H1 (cell line): Measurements from ENCODE around the gene GOLIM4. TPM values are rescaled to one million over a fixed set of nuclear protein-coding genes. Genes with fewer than 3 reads are reported as not detected.
A peak's percentile ranks its signal among the peaks of the same experiment; 100 is the strongest.

ENCODE experiments used
- ASH2L ChIP-seq: fragments of 200-600, 300-600 bp; sonication (generic); IDR thresholded peaks from one replicate; pipeline ENCODE4 v1.7.1; 2017; ENCODE audit warnings: low read length
- BCL11A ChIP-seq, 2 experiments: IDR thresholded peaks; one replicate each; pipeline ENCODE4 v1.6.1; 2011; ENCODE audit warnings: low read depth in 2 of 2, low read length in 2 of 2, mild to moderate bottlenecking in 2 of 2
- CBX5 ChIP-seq: fragments of 300-800, 300-1000 bp; sonication (generic); IDR thresholded peaks from 2 replicates; pipeline ENCODE4 v1.7.1; 2016; ENCODE audit warnings: antibody characterized with exemption, low read length, low read depth
- PHF8 ChIP-seq: fragments of 200-600 bp; sonication (generic); conservative IDR thresholded peaks from 2 replicates; pipeline ENCODE4 v1.7.1; 2012; ENCODE audit warnings: low read depth, mild to moderate bottlenecking, inconsistent platforms, low read length, moderate library complexity
- polyA plus RNA-seq, 7 experiments: library from polyadenylated mRNA; depleted of rRNA in 3 of 7; stranded (reverse) in 5 of 7; unstranded in 2 of 7; fragments of >200 nt in 5 of 7; fragments of 200-250 nt in 2 of 7; gene quantifications; 1 replicate in 5 of 7; 2 replicates in 1 of 7; 4 replicates in 1 of 7; pipeline versions ENCODE4 v1.2.1 to v1.2.3, GENCODE V29; 2011 to 2013; ENCODE audit warnings: missing spikeins in 2 of 7, mixed read lengths in 2 of 7
- total RNA-seq: library from RNA; stranded (reverse); fragmentation: NEBNext Ultra II Directional; extraction: Animal tissue kit (Norgen Biotek cat#: 25700); gene quantifications from 2 replicates; pipeline ENCODE4 v1.2.1, GENCODE V29; 2021

The GOLIM4 gene
- total and polyA plus RNA-seq, 2 of the 8 experiments (the other 6 are each of a cell fraction or from before 2014, with no cell fraction given) = 5.6 to 29.7 TPM

GRCh38 chr3:168095611-168096209, at the start of gene GOLIM4 (continued):
- no peak for TF ChIP-seq BCL11A (IDR thresholded peaks at IDR 0.05; ENCODE audit: low read depth in 2 of 2, low read length in 2 of 2)
- no peak for TF ChIP-seq CBX5
- peak; percentile 45 for TF ChIP-seq PHF8
- TF ChIP-seq ASH2L = peak; percentile 77
